GF-D8 (cell line): ENCODE data around the gene STEAP3.

Source experiments
- DNase-seq: peaks from one replicate; lab custom pipeline; 2025; lab: John Stamatoyannopoulos, UW

Gene STEAP3

GRCh38 chr2:119248311-119248710, 24.7 kb downstream of the STEAP3 start:
- DNase-seq: no peak

GRCh38 chr2:119248751-119249150, 25.1 kb downstream of the STEAP3 start:
- no peak for DNase-seq

GRCh38 chr2:119249311-119249710, 25.7 kb downstream of the STEAP3 start:
- no peak for DNase-seq

GRCh38 chr2:119249855-119250717, 26.5 kb downstream of the STEAP3 start:
- DNase-seq: no peak

- DNase-seq: no peak
Observed at GRCh38 chr2:119250718-119251290, 27.2 kb downstream of the STEAP3 start.

- no peak for DNase-seq
Observed at GRCh38 chr2:119251652-119252051, 28.0 kb downstream of the STEAP3 start.

- DNase-seq: no peak
Observed at GRCh38 chr2:119252186-119253113, 28.8 kb downstream of the STEAP3 start.

GRCh38 chr2:119253114-119253702, 29.6 kb downstream of the STEAP3 start:
- no peak for DNase-seq

- DNase-seq: no peak
Observed at GRCh38 chr2:119253760-119254600, 30.3 kb downstream of the STEAP3 start.

GRCh38 chr2:119254601-119255080, 31.0 kb downstream of the STEAP3 start:
- no peak for DNase-seq

- DNase-seq: no peak
Observed at GRCh38 chr2:119255760-119256581, 32.3 kb downstream of the STEAP3 start.

GRCh38 chr2:119256582-119256921, 32.9 kb downstream of the STEAP3 start:
- DNase-seq: no peak

- no peak for DNase-seq
Observed at GRCh38 chr2:119257198-119257597, 33.6 kb downstream of the STEAP3 start.

GRCh38 chr2:119259296-119259860, 35.7 kb downstream of the STEAP3 start:
- DNase-seq: no peak

GRCh38 chr2:119260646-119261492, 37.2 kb downstream of the STEAP3 start:
- no peak for DNase-seq

GRCh38 chr2:119261493-119262225, 38.0 kb downstream of the STEAP3 start:
- no peak for DNase-seq

- DNase-seq: no peak
Observed at GRCh38 chr2:119263025-119263424, 39.4 kb downstream of the STEAP3 start.

GRCh38 chr2:119263656-119264055, 40.0 kb downstream of the STEAP3 start:
- no peak for DNase-seq
